ENCODE results near the gene NPC2. TPM values are rescaled to one million over a fixed set of nuclear protein-coding genes. Genes with fewer than 3 reads are reported as not detected.

The NPC2 gene
- total RNA-seq, 2 experiments from 2014 or later: 32.5 to 36.8 TPM

DNA sequence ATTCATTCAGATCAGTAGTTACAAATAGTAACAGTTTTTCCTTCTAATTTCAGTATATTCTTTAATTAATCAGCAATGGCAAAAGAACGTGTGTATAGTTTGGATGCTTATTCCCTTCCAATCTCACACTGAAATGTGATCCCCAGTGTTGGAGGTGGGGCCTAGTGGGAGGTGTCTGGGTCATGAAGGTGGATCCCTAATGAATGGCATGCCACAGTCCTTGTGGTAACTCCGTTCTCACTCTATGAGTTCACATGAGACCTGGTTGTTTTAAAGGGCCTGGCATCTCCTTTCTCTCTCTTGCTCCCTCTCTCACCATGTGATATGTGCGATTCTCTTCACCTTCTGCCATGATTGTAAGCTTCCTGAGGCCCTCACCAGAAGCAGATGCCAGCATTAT, 48.2 kb downstream of the NPC2 start:
- Histone ChIP-seq H3K36me3 (ENCODE audit: insufficient read depth, low read length) (no peaks in the 10 kb centered on the region), H3K4me1 (ENCODE audit: insufficient read depth, low read length) (no peaks in the 10 kb centered on the region), H3K9me3 (ENCODE audit: control insufficient read depth in 1 of 2, insufficient read depth in 1 of 2, low read length in 2 of 2) (no peaks in the 10 kb centered on the region), H3K4me3 (ENCODE audit: low read length) (no peak overlapping the region), H3K27me3 (ENCODE audit: control insufficient read depth in 1 of 2, insufficient read depth in 2 of 2, low read length in 2 of 2) (no peaks in the 10 kb centered on the region), H3K27ac (ENCODE audit: low read depth in 1 of 2, low read length in 2 of 2) (no peak overlapping the region)
- Mint-ChIP-seq H3K9me3 (no peaks in the 10 kb centered on the region), H3K4me3 (no peak overlapping the region), H3K36me3 (ENCODE audit: low read depth) (no peaks in the 10 kb centered on the region), H3K27me3 (peaks cover 20% of the 10 kb centered on the region), H3K27ac (no peak overlapping the region), H3K4me1 (ENCODE audit: low read depth) (no peaks in the 10 kb centered on the region)
- TF ChIP-seq, protein P1, sequence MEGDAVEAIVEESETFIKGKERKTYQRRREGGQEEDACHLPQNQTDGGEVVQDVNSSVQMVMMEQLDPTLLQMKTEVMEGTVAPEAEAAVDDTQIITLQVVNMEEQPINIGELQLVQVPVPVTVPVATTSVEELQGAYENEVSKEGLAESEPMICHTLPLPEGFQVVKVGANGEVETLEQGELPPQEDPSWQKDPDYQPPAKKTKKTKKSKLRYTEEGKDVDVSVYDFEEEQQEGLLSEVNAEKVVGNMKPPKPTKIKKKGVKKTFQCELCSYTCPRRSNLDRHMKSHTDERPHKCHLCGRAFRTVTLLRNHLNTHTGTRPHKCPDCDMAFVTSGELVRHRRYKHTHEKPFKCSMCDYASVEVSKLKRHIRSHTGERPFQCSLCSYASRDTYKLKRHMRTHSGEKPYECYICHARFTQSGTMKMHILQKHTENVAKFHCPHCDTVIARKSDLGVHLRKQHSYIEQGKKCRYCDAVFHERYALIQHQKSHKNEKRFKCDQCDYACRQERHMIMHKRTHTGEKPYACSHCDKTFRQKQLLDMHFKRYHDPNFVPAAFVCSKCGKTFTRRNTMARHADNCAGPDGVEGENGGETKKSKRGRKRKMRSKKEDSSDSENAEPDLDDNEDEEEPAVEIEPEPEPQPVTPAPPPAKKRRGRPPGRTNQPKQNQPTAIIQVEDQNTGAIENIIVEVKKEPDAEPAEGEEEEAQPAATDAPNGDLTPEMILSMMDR (IDR thresholded peaks at IDR 0.05): no peak
- CTCF ChIA-PET: no interaction called here
- DNase-seq (no peak), ATAC-seq (ENCODE audit: poor library complexity) (no peak)
- POLR2A ChIA-PET: no interaction called here
- intact Hi-C loops (cut with DNase I, micrococcal nuclease): loop anchor here in 1 of 2 experiments (5.0 kb wide), 1 partner anchor 1078 kb away; no protein-coding TSS in a partner anchor

DNA sequence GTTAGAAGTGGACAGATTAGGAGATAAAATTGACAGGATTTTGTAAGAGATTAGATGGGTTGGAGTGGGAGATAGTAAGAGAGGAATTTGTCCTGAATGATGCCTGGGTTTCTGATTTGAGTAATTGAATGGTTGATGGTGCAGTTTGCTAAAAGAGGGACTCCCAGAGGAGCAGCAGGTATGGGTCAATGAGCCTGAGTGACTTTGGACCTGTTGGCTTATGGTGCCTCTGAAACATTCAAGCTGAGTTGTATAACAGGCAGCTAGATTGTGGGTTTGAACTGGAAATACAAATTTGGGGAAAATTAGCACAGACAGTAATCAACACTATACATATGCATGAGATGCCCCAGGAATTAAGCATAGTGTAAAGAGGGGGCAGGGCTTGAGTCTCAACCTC, 50.3 kb downstream of the NPC2 start:
- DNase-seq: no peak
- no peaks in the 10 kb centered on the region for H3K4me1 Mint-ChIP-seq (ENCODE audit: low read depth)
- H3K9me3 Mint-ChIP-seq: no peaks in the 10 kb centered on the region
- no peak overlapping the region for H3K27ac ChIP-seq (ENCODE audit: low read depth in 1 of 2, low read length in 2 of 2)
- H3K36me3 Mint-ChIP-seq (ENCODE audit: low read depth): no peaks in the 10 kb centered on the region
- H3K27ac Mint-ChIP-seq: no peak overlapping the region
- no peak overlapping the region for H3K4me3 ChIP-seq (ENCODE audit: low read length)
- CTCF ChIA-PET: no interaction called here
- no peak for ATAC-seq (ENCODE audit: poor library complexity)
- peaks cover 22% of the 10 kb centered on the region for H3K27me3 Mint-ChIP-seq
- H3K4me1 ChIP-seq (ENCODE audit: insufficient read depth, low read length): no peaks in the 10 kb centered on the region
- no peaks in the 10 kb centered on the region for H3K36me3 ChIP-seq (ENCODE audit: insufficient read depth, low read length)
- peaks cover 0 to under 1% of the 10 kb centered on the region in 2 experiments for H3K27me3 ChIP-seq (ENCODE audit: control insufficient read depth in 1 of 2, insufficient read depth in 2 of 2, low read length in 2 of 2)
- TF ChIP-seq, protein P1 (IDR thresholded peaks at IDR 0.05): no peak
- H3K4me3 Mint-ChIP-seq: no peak overlapping the region
- intact Hi-C loops (cut with DNase I, micrococcal nuclease): no loop called here
- POLR2A ChIA-PET: interaction anchor here (0.6 kb wide), 1 partner anchor 83 kb away, joined by 3 read pairs; no protein-coding TSS in a partner anchor
- H3K9me3 ChIP-seq (ENCODE audit: control insufficient read depth in 1 of 2, insufficient read depth in 1 of 2, low read length in 2 of 2): no peaks in the 10 kb centered on the region

DNA sequence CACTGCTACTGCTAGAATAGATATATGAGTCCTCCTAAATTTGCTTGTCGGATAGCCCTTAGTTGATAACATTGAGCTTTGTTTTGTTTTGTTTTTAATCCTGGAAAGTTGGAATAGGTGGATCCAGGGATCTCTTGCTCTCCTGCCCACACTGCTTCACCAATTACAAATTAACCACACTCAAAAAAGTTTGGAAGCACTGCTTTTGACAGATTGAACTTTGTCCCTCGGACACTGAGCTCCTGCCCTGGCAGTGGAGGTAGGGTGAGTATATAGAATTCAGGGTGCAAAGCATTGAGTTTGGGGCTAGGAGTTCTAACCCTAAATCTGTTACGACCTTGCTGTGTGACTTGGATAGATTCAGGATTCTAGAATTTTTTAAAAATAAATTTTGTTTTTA, 52.0 kb downstream of the NPC2 start:
- Histone ChIP-seq H3K9me3 (ENCODE audit: control insufficient read depth in 1 of 2, insufficient read depth in 1 of 2, low read length in 2 of 2) (no peaks in the 10 kb centered on the region), H3K27ac (ENCODE audit: low read depth in 1 of 2, low read length in 2 of 2) (no peak overlapping the region), H3K4me1 (ENCODE audit: insufficient read depth, low read length) (no peaks in the 10 kb centered on the region), H3K4me3 (ENCODE audit: low read length) (no peak overlapping the region), H3K27me3 (ENCODE audit: control insufficient read depth in 1 of 2, insufficient read depth in 2 of 2, low read length in 2 of 2) (peaks cover 0 to 4% of the 10 kb centered on the region in 2 experiments), H3K36me3 (ENCODE audit: insufficient read depth, low read length) (no peaks in the 10 kb centered on the region)
- ATAC-seq (ENCODE audit: poor library complexity) (no peak), DNase-seq (no peak)
- intact Hi-C loops (cut with DNase I, micrococcal nuclease): no loop called here
- TF ChIP-seq, protein P1 (IDR thresholded peaks at IDR 0.05): no peak
- POLR2A ChIA-PET: no interaction called here
- no peaks in the 10 kb centered on the region for H3K36me3 Mint-ChIP-seq (ENCODE audit: low read depth)
- no peaks in the 10 kb centered on the region for H3K4me1 Mint-ChIP-seq (ENCODE audit: low read depth)
- peaks cover 29% of the 10 kb centered on the region for H3K27me3 Mint-ChIP-seq
- CTCF ChIA-PET: no interaction called here
- no peak overlapping the region for H3K27ac Mint-ChIP-seq
- no peak overlapping the region for H3K4me3 Mint-ChIP-seq
- no peaks in the 10 kb centered on the region for H3K9me3 Mint-ChIP-seq

Measured in CD4-positive, alpha-beta T cell (primary cell).